Loucy (cell line): ENCODE data around the gene SEMA6A.

Experiments used
- H2AFZ ChIP-seq: fragments of 200-600 bp; sonication (generic); 2 replicates; pipeline ENCODE4 v1.6.0; 2016; ENCODE audit warnings: antibody characterized with exemption, mild to moderate bottlenecking, low read length, moderate library complexity
- H3F3A ChIP-seq: fragments of 200-600 bp; 2 replicates; pipeline ENCODE4 v1.6.0; 2016; ENCODE audit warnings: antibody characterized with exemption, low read depth, mild to moderate bottlenecking
- H3K27me3 ChIP-seq: fragments of 200-600 bp; sonication (generic); 2 replicates; pipeline ENCODE4 v1.6.1; 2014; ENCODE audit warnings: low read length, mild to moderate bottlenecking; ENCODE audit not compliant: insufficient read depth, poor library complexity, severe bottlenecking
- H3K36me3 ChIP-seq: fragments of 200-600 bp; sonication (generic); 2 replicates; pipeline ENCODE4 v1.6.1; 2016; ENCODE audit warnings: low read length; ENCODE audit not compliant: insufficient read depth
- H3K4me1 ChIP-seq: fragments of 200-600 bp; sonication (generic); 2 replicates; pipeline ENCODE4 v1.5.1; 2014; ENCODE audit warnings: low read length, mild to moderate bottlenecking; ENCODE audit not compliant: insufficient read depth, poor library complexity, severe bottlenecking
- H3K4me2 ChIP-seq: fragments of 200-600 bp; sonication (generic); 2 replicates; pipeline ENCODE4 v1.6.0; 2014; ENCODE audit warnings: antibody characterized with exemption, low read length, low read depth, mild to moderate bottlenecking; ENCODE audit not compliant: poor library complexity, severe bottlenecking
- H3K4me3 ChIP-seq: fragments of 200-600 bp; sonication (generic); 2 replicates; pipeline ENCODE4 v1.5.1; 2014; ENCODE audit warnings: low read length, mild to moderate bottlenecking, mixed read lengths; ENCODE audit not compliant: poor library complexity, severe bottlenecking
- H3K79me2 ChIP-seq: fragments of 200-600 bp; sonication (generic); 2 replicates; pipeline ENCODE4 v1.6.1; 2014; ENCODE audit warnings: low read length; ENCODE audit not compliant: insufficient read depth
- H3K9ac ChIP-seq: fragments of 200-600 bp; sonication (generic); 2 replicates; pipeline ENCODE4 v1.6.0; 2014; ENCODE audit warnings: mild to moderate bottlenecking, low read depth, low read length, moderate library complexity; ENCODE audit not compliant: poor library complexity, severe bottlenecking
- H3K9me2 ChIP-seq: fragments of 200-600 bp; sonication (generic); replicated peaks from 2 replicates; pipeline ENCODE4 v1.6.1; 2016; ENCODE audit warnings: low read depth, low read length, mixed read lengths
- H3K9me3 ChIP-seq: fragments of 200-600 bp; sonication (generic); 2 replicates; pipeline ENCODE4 v1.6.1; 2014; ENCODE audit warnings: mild to moderate bottlenecking, antibody characterized with exemption, low read length, low read depth; ENCODE audit not compliant: insufficient read depth
- H4K20me1 ChIP-seq: fragments of 200-600 bp; sonication (generic); 2 replicates; pipeline ENCODE4 v1.6.0; 2014; ENCODE audit warnings: antibody characterized with exemption, low read length, mild to moderate bottlenecking; ENCODE audit not compliant: insufficient read depth, poor library complexity, severe bottlenecking
- EZH2phosphoT487 ChIP-seq: fragments of 200-600 bp; IDR thresholded peaks from 2 replicates; pipeline ENCODE4 v1.6.1; 2018; ENCODE audit warnings: antibody characterized with exemption, mild to moderate bottlenecking, moderate library complexity, borderline replicate concordance
- TF ChIP-seq, protein P1 (sequence below): fragments of 200-600 bp; sonication (generic); conservative IDR thresholded peaks from 2 replicates; pipeline ENCODE4 v1.5.1; 2014; ENCODE audit warnings: mild to moderate bottlenecking, antibody characterized with exemption, low read length

SEMA6A gene

GRCh38 chr5:116449458-116449857 is 125.2 kb downstream of the SEMA6A start:
- Histone ChIP-seq H3K9me2 (no peaks in the 10 kb centered on the region), H3K36me3 (no peaks in the 10 kb centered on the region), H3K9ac (no peak overlapping the region), H3K27me3 (no peaks in the 10 kb centered on the region), H3F3A (no peaks in the 10 kb centered on the region), H3K4me2 (no peak overlapping the region), H2AFZ (no peak overlapping the region), H3K9me3 (no peaks in the 10 kb centered on the region), H3K79me2 (no peaks in the 10 kb centered on the region), H3K4me3 (no peak overlapping the region), H4K20me1 (no peaks in the 10 kb centered on the region), H3K4me1 (peaks cover 7% of the 10 kb centered on the region)
- no peak for TF ChIP-seq EZH2phosphoT487
- TF ChIP-seq, protein P1, sequence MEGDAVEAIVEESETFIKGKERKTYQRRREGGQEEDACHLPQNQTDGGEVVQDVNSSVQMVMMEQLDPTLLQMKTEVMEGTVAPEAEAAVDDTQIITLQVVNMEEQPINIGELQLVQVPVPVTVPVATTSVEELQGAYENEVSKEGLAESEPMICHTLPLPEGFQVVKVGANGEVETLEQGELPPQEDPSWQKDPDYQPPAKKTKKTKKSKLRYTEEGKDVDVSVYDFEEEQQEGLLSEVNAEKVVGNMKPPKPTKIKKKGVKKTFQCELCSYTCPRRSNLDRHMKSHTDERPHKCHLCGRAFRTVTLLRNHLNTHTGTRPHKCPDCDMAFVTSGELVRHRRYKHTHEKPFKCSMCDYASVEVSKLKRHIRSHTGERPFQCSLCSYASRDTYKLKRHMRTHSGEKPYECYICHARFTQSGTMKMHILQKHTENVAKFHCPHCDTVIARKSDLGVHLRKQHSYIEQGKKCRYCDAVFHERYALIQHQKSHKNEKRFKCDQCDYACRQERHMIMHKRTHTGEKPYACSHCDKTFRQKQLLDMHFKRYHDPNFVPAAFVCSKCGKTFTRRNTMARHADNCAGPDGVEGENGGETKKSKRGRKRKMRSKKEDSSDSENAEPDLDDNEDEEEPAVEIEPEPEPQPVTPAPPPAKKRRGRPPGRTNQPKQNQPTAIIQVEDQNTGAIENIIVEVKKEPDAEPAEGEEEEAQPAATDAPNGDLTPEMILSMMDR = no peak

GRCh38 chr5:116448870-116449427 is 125.7 kb downstream of the SEMA6A start:
- no peaks in the 10 kb centered on the region for H3K9me2 ChIP-seq
- H3F3A ChIP-seq = no peaks in the 10 kb centered on the region
- H2AFZ ChIP-seq = no peak overlapping the region
- H3K79me2 ChIP-seq = no peaks in the 10 kb centered on the region
- H3K4me2 ChIP-seq = no peak overlapping the region
- H3K27me3 ChIP-seq = no peaks in the 10 kb centered on the region
- H3K9me3 ChIP-seq = no peaks in the 10 kb centered on the region
- peaks cover 2% of the 10 kb centered on the region for H3K4me1 ChIP-seq
- H4K20me1 ChIP-seq = no peaks in the 10 kb centered on the region
- no peak overlapping the region for H3K9ac ChIP-seq
- no peak for TF ChIP-seq EZH2phosphoT487
- TF ChIP-seq, protein P1 = no peak
- no peak overlapping the region for H3K4me3 ChIP-seq
- H3K36me3 ChIP-seq = no peaks in the 10 kb centered on the region

GRCh38 chr5:116448450-116448849 is 126.2 kb downstream of the SEMA6A start:
- TF ChIP-seq EZH2phosphoT487 = no peak
- TF ChIP-seq, protein P1 = no peak
- H3K4me1 ChIP-seq = no peaks in the 10 kb centered on the region
- H3K4me2 ChIP-seq = no peak overlapping the region
- no peaks in the 10 kb centered on the region for H3K9me3 ChIP-seq
- no peaks in the 10 kb centered on the region for H3F3A ChIP-seq
- no peaks in the 10 kb centered on the region for H3K27me3 ChIP-seq
- no peak overlapping the region for H2AFZ ChIP-seq
- H3K4me3 ChIP-seq = no peak overlapping the region
- H4K20me1 ChIP-seq = no peaks in the 10 kb centered on the region
- H3K9ac ChIP-seq = no peak overlapping the region
- H3K79me2 ChIP-seq = no peaks in the 10 kb centered on the region
- H3K9me2 ChIP-seq = no peaks in the 10 kb centered on the region
- H3K36me3 ChIP-seq = no peaks in the 10 kb centered on the region
